Neural cell (in vitro differentiated cells): Measurements from ENCODE around the gene NEU3. TPM values are rescaled to one million over a fixed set of nuclear protein-coding genes. Genes with fewer than 3 reads are reported as not detected.

Experiments
- H2AFZ ChIP-seq: fragments of 200-600, 300-800 bp; sonication (generic), shearing (Covaris generic); 2 replicates; pipeline ENCODE4 v1.6.0; 2014; ENCODE audit warnings: low read depth, mild to moderate bottlenecking, antibody characterized with exemption, low read length, moderate library complexity
- H3F3A ChIP-seq: fragments of 200-600 bp; shearing (Covaris generic); 2 replicates; pipeline ENCODE4 v1.6.1; 2016; ENCODE audit warnings: mild to moderate bottlenecking, moderate library complexity, mixed read lengths, antibody characterized with exemption, low read length; ENCODE audit not compliant: insufficient read depth, poor library complexity, severe bottlenecking
- H3K27ac ChIP-seq: fragments of 200-600, 300-800 bp; sonication (generic), shearing (Covaris generic); 2 replicates; pipeline ENCODE4 v1.5.1; 2014; ENCODE audit warnings: mild to moderate bottlenecking, low read length, moderate library complexity
- H3K27me3 ChIP-seq: fragments of 300-800, 200-600 bp; sonication (generic), shearing (Covaris generic); 2 replicates; pipeline ENCODE4 v1.6.0; 2014; ENCODE audit warnings: mild to moderate bottlenecking, low read depth, low read length, moderate library complexity; ENCODE audit not compliant: insufficient read depth
- H3K36me3 ChIP-seq: fragments of 300-800, 200-600 bp; sonication (generic), shearing (Covaris generic); 2 replicates; pipeline ENCODE4 v1.5.1; 2014; ENCODE audit warnings: mild to moderate bottlenecking, antibody characterized with exemption, low read length, moderate library complexity; ENCODE audit not compliant: insufficient read depth
- H3K4me2 ChIP-seq: fragments of 300-800, 200-600 bp; sonication (generic), shearing (Covaris generic); 2 replicates; pipeline ENCODE4 v1.6.0; 2014; ENCODE audit warnings: mild to moderate bottlenecking, low read length
- H3K4me3 ChIP-seq: fragments of 300-800, 200-600 bp; sonication (generic), shearing (Covaris generic); 2 replicates; pipeline ENCODE4 v1.5.1; 2014; ENCODE audit warnings: mild to moderate bottlenecking, low read length, moderate library complexity
- H3K79me2 ChIP-seq: fragments of 200-600 bp; shearing (Covaris generic); replicated peaks from 2 replicates; pipeline ENCODE4 v1.6.0; 2014; ENCODE audit warnings: mild to moderate bottlenecking, low read length, moderate library complexity; ENCODE audit not compliant: insufficient read depth
- H3K9ac ChIP-seq: fragments of 300-800, 200-600 bp; sonication (generic), shearing (Covaris generic); 2 replicates; pipeline ENCODE4 v1.6.1; 2016; ENCODE audit warnings: mild to moderate bottlenecking, low read length, mixed read lengths
- H3K9me2 ChIP-seq: fragments of 200-600 bp; shearing (Covaris generic); 2 replicates; pipeline ENCODE4 v1.6.1; 2016; ENCODE audit warnings: mild to moderate bottlenecking, low read length, mixed read lengths; ENCODE audit not compliant: insufficient read depth
- H3K9me3 ChIP-seq: fragments of 200-600, 300-800 bp; sonication (generic), shearing (Covaris generic); 2 replicates; pipeline ENCODE4 v1.6.1; 2016; ENCODE audit warnings: mild to moderate bottlenecking, mixed run types, low read length, moderate library complexity, mixed read lengths
- H4K20me1 ChIP-seq: fragments of 200-600 bp; shearing (Covaris generic); 2 replicates; pipeline ENCODE4 v1.6.1; 2016; ENCODE audit warnings: mild to moderate bottlenecking, mixed run types; ENCODE audit not compliant: insufficient read depth
- CTCF ChIP-seq: fragments of 450-650 bp; IDR thresholded peaks from 2 replicates; pipeline ENCODE4 v1.5.1; 2014; ENCODE audit warnings: antibody characterized with exemption, mild to moderate bottlenecking, moderate library complexity; ENCODE audit not compliant: poor library complexity, severe bottlenecking
- EP300 ChIP-seq: fragments of 450-650 bp; conservative IDR thresholded peaks from 2 replicates; pipeline ENCODE4 v1.6.1; 2014; ENCODE audit warnings: antibody characterized with exemption, mild to moderate bottlenecking, moderate library complexity; ENCODE audit not compliant: poor library complexity, severe bottlenecking
- EZH2 ChIP-seq: fragments of 200-600, 300-800 bp; shearing (Covaris generic), sonication (generic); IDR thresholded peaks from 2 replicates; pipeline ENCODE4 v1.6.1; 2014; ENCODE audit warnings: antibody characterized with exemption, low read length, borderline replicate concordance, mild to moderate bottlenecking; ENCODE audit not compliant: insufficient read depth, poor library complexity, severe bottlenecking
- MXI1 ChIP-seq: fragments of 450-650 bp; conservative IDR thresholded peaks from 2 replicates; pipeline ENCODE4 v1.6.1; 2014; ENCODE audit warnings: antibody characterized with exemption, mild to moderate bottlenecking; ENCODE audit not compliant: poor library complexity, severe bottlenecking
- POLR2AphosphoS5 ChIP-seq: IDR thresholded peaks from 2 replicates; pipeline ENCODE4 v1.6.1; 2012
- RAD21 ChIP-seq: fragments of 450-650 bp; conservative IDR thresholded peaks from 2 replicates; pipeline ENCODE4 v1.6.1; 2014; ENCODE audit warnings: antibody characterized with exemption, mild to moderate bottlenecking, moderate library complexity
- SMC3 ChIP-seq: fragments of 450-650 bp; conservative IDR thresholded peaks from 2 replicates; pipeline ENCODE4 v1.6.1; 2014; ENCODE audit warnings: antibody characterized with exemption, mild to moderate bottlenecking, moderate library complexity; ENCODE audit not compliant: poor library complexity
- TAF1 ChIP-seq: IDR thresholded peaks from 2 replicates; pipeline ENCODE4 v1.6.1; 2012; ENCODE audit warnings: low read depth
- polyA plus RNA-seq: library from polyadenylated mRNA; depleted of rRNA; stranded (reverse); fragments of >200 nt; gene quantifications from 2 replicates; pipeline ENCODE4 v1.2.3, GENCODE V29; 2014
- TF ChIP-seq, protein P1 (sequence below): IDR thresholded peaks from 2 replicates; pipeline ENCODE4 v1.6.1; 2012; ENCODE audit warnings: borderline replicate concordance

Gene NEU3
- polyA plus RNA-seq, 1 donor from 2014 or later, result 16.9 TPM

DNA sequence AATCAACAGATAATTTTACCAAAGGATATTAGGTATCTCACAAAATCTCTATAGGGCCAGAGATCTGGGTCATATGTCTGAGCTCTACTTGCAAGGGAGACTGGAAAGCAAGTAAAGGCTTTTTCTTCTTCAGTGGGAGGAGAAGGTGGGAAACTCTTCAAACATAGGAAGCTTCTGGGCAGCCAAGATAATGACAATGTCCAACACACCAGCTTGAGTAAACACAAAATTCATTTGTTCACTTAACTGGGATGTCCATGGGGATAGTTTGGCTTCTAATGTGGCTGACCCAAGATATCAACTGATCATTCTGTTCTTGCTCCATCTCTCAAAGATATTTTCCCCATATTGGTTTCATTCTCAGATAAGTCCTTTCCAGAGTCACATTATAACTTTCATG, 70.6 kb downstream of the NEU3 start (continued):
- TF ChIP-seq EZH2 (no peak), SMC3 (no peak)

- H4K20me1 ChIP-seq, result no peaks in the 10 kb centered on the region
- no peak overlapping the region for H3K9ac ChIP-seq
- H3K36me3 ChIP-seq, result no peaks in the 10 kb centered on the region
- H3K9me2 ChIP-seq, result no peaks in the 10 kb centered on the region
- H2AFZ ChIP-seq, result no peak overlapping the region
- H3K4me3 ChIP-seq, result no peak overlapping the region
- H3K4me2 ChIP-seq, result no peak overlapping the region
- H3K27ac ChIP-seq, result no peak overlapping the region
- H3K79me2 ChIP-seq, result no peaks in the 10 kb centered on the region
- TF ChIP-seq SMC3 (no peak), POLR2AphosphoS5 (no peak), RAD21 (no peak), EZH2 (no peak), TAF1 (no peak), MXI1 (no peak), EP300 (no peak), CTCF (no peak)
- TF ChIP-seq, protein P1, sequence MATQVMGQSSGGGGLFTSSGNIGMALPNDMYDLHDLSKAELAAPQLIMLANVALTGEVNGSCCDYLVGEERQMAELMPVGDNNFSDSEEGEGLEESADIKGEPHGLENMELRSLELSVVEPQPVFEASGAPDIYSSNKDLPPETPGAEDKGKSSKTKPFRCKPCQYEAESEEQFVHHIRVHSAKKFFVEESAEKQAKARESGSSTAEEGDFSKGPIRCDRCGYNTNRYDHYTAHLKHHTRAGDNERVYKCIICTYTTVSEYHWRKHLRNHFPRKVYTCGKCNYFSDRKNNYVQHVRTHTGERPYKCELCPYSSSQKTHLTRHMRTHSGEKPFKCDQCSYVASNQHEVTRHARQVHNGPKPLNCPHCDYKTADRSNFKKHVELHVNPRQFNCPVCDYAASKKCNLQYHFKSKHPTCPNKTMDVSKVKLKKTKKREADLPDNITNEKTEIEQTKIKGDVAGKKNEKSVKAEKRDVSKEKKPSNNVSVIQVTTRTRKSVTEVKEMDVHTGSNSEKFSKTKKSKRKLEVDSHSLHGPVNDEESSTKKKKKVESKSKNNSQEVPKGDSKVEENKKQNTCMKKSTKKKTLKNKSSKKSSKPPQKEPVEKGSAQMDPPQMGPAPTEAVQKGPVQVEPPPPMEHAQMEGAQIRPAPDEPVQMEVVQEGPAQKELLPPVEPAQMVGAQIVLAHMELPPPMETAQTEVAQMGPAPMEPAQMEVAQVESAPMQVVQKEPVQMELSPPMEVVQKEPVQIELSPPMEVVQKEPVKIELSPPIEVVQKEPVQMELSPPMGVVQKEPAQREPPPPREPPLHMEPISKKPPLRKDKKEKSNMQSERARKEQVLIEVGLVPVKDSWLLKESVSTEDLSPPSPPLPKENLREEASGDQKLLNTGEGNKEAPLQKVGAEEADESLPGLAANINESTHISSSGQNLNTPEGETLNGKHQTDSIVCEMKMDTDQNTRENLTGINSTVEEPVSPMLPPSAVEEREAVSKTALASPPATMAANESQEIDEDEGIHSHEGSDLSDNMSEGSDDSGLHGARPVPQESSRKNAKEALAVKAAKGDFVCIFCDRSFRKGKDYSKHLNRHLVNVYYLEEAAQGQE, result no peak
- H3K9me3 ChIP-seq, result no peaks in the 10 kb centered on the region
- H3F3A ChIP-seq, result no peaks in the 10 kb centered on the region
- no peaks in the 10 kb centered on the region for H3K27me3 ChIP-seq
Measured at GRCh38 chr11:75063741-75064314, 75.1 kb downstream of the NEU3 start.

GRCh38 chr11:75066061-75066460, 77.3 kb downstream of the NEU3 start:
- H3F3A ChIP-seq, result no peaks in the 10 kb centered on the region
- no peaks in the 10 kb centered on the region for H3K9me3 ChIP-seq
- H3K9ac ChIP-seq, result no peak overlapping the region
- H3K27me3 ChIP-seq, result no peaks in the 10 kb centered on the region
- H2AFZ ChIP-seq, result no peak overlapping the region
- TF ChIP-seq CTCF, result no peak
- no peak for TF ChIP-seq RAD21
- TF ChIP-seq POLR2AphosphoS5, result no peak
- TF ChIP-seq EZH2, result no peak
- no peaks in the 10 kb centered on the region for H4K20me1 ChIP-seq
- H3K9me2 ChIP-seq, result no peaks in the 10 kb centered on the region
- H3K79me2 ChIP-seq, result no peaks in the 10 kb centered on the region
- no peak overlapping the region for H3K4me2 ChIP-seq
- H3K36me3 ChIP-seq, result no peaks in the 10 kb centered on the region
- no peak overlapping the region for H3K27ac ChIP-seq
- H3K4me3 ChIP-seq, result no peak overlapping the region
